Fibroblast of villous mesenchyme (primary cell): ENCODE results near the gene LBH. TPM values are rescaled to one million over a fixed set of nuclear protein-coding genes. Genes with fewer than 3 reads are reported as not detected.

Experiments
- DNase-seq: peaks from one replicate; pipeline ENCODE4 v3.0.0-alpha.2; 2010; ENCODE audit warnings: low read depth
- H3K4me3 ChIP-seq: 2 replicates; pipeline ENCODE4 v1.5.1; 2011; ENCODE audit warnings: low read depth, mild to moderate bottlenecking, low read length
- CTCF ChIP-seq: IDR thresholded peaks from 2 replicates; pipeline ENCODE4 v1.5.1; 2012; ENCODE audit warnings: low read depth, mild to moderate bottlenecking, low read length; ENCODE audit not compliant: insufficient read depth
- total RNA-seq: library from RNA; depleted of rRNA; stranded (reverse); fragments of >200 nt; gene quantifications from 2 replicates; pipeline ENCODE4 v1.2.3, GENCODE V29; 2012

The LBH gene
- total RNA-seq, 1 donor = 803 TPM

GRCh38 chr2:30237966-30238800 lies 6.8 kb downstream of the LBH start:
- DNase-seq = no peak
- TF ChIP-seq CTCF = no peak
- no peak overlapping the region for H3K4me3 ChIP-seq

GRCh38 chr2:30239308-30239985 lies 8.1 kb downstream of the LBH start:
- peak; percentile 85 for DNase-seq
- H3K4me3 ChIP-seq = no peak overlapping the region

GRCh38 chr2:30239986-30240752 lies 8.8 kb downstream of the LBH start:
- no peak for DNase-seq
- no peak overlapping the region for H3K4me3 ChIP-seq

More at GRCh38 chr2:30239308-30239985, 8.1 kb downstream of the LBH start:
- peak; percentile 100 for TF ChIP-seq CTCF

GRCh38 chr2:30243231-30243630 lies 11.9 kb downstream of the LBH start:
- no peak for DNase-seq

More at GRCh38 chr2:30239986-30240752, 8.8 kb downstream of the LBH start:
- no peak for TF ChIP-seq CTCF

GRCh38 chr2:30245364-30245763 lies 14.0 kb downstream of the LBH start:
- DNase-seq = no peak
- TF ChIP-seq CTCF = no peak
- no peak overlapping the region for H3K4me3 ChIP-seq

More at GRCh38 chr2:30243231-30243630, 11.9 kb downstream of the LBH start:
- no peak overlapping the region for H3K4me3 ChIP-seq
- no peak for TF ChIP-seq CTCF

- no peak overlapping the region for H3K4me3 ChIP-seq
- DNase-seq = no peak
- no peak for TF ChIP-seq CTCF
These were observed 17.5 kb downstream of the LBH start for GRCh38 chr2:30248791-30249190.
